ENCODE results near the gene CELA3A. TPM values are rescaled to one million over a fixed set of nuclear protein-coding genes. Genes with fewer than 3 reads are reported as not detected.
A peak's percentile ranks its signal among the peaks of the same experiment; 100 is the strongest.
"Not testable (repeated sequence)": the region's sequence is repeated elsewhere in the genome, so short reads cannot be mapped to it uniquely, and the experiment has no call there.

The CELA3A gene
- total and polyA plus RNA-seq, 4 donors = 5.0 to 9.5 (median 6.8) TPM

DNA sequence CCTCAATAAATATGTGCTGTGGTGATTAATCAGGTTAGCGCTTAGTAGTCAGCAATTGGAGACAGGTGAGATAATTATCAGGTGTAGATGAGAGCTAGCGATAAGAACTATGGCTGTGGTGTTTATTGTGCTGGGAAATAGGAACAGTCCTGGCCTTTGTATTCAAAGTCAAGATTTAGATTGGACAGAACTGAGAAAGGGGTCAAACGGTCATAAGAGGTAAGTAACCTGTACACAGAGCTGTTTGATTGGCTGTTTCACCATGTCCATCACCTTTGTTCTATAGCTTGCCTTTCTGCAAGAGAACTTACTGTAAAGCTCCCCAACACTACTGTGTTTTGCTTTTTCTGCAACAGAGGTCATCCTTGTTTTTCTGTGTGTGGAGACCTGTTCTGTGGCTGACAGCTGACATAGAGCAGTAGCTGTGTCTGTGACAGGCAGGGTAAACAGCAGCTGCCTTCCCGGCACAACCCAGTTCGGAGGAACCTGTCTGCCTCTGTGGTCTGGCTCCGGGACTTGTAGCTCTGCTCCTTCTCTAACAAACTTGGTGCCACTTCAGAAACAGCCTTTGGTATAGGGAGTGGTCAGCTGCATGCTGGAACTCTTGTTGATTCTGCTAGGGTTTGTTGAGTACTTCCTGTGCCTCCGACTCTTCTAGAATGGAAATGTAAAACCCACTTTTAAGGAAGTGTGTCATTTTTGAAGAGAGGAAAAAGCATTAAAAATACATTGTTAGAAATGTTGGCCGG lies 29.9 kb downstream of the CELA3A start:
- intact Hi-C loops (cut with DNase I) = no loop called here
- DNase-seq (peak in 1 of 2 donors; percentile 57), ATAC-seq (ENCODE audit: low FRiP score) (no peak)
- no peak overlapping the region for H3K4me3 ChIP-seq (ENCODE audit: low read length in 2 of 2)
- H3K4me1 ChIP-seq (ENCODE audit: control insufficient read depth in 1 of 2, insufficient read depth in 2 of 2, low read length in 2 of 2) = no peaks in the 10 kb centered on the region
- no peaks in the 10 kb centered on the region for H3K27me3 ChIP-seq (ENCODE audit: control insufficient read depth in 1 of 2, insufficient read depth in 2 of 2, low read length in 1 of 2)
- H3K27ac ChIP-seq (ENCODE audit: low read depth in 1 of 2, low read length in 2 of 2) = no peak overlapping the region
- WGBS, 2 donors = 80 to 85% methylated on average over 8 of the region's 8 CpGs
- H3K36me3 ChIP-seq (ENCODE audit: control insufficient read depth in 1 of 2, insufficient read depth in 2 of 2, low read length in 1 of 2) = peaks cover 0 to 3% of the 10 kb centered on the region in 2 donors
- H3K9me3 ChIP-seq (ENCODE audit: control insufficient read depth, low read length) = no peaks in the 10 kb centered on the region

DNA sequence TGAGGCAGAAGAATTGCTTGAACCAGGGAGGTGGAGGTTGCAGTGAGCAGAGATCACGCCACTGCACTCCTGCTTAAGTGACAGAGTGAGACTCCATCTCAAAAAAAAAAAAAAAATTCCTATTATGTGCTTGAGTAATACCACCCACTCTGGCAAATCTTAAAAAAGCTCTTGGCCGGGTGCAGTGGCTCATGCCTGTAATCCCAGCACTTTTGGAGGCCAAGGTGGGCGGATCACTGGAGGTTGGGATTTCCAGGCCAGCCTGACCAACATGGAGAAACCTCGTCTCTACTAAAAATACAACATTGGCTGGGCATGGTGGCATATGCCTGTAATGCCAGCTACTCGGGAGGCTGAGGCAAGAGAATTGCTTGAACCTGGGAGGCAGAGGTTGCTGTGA lies 33.4 kb downstream of the CELA3A start:
- H3K9me3 ChIP-seq (ENCODE audit: control insufficient read depth, low read length); H3K4me3 ChIP-seq (ENCODE audit: low read length in 2 of 2); DNase-seq; H3K36me3 ChIP-seq (ENCODE audit: control insufficient read depth in 1 of 2, insufficient read depth in 2 of 2, low read length in 1 of 2); intact Hi-C loops (cut with DNase I); H3K27me3 ChIP-seq (ENCODE audit: control insufficient read depth in 1 of 2, insufficient read depth in 2 of 2, low read length in 1 of 2); ATAC-seq (ENCODE audit: low FRiP score); H3K4me1 ChIP-seq (ENCODE audit: control insufficient read depth in 1 of 2, insufficient read depth in 2 of 2, low read length in 2 of 2); H3K27ac ChIP-seq (ENCODE audit: low read depth in 1 of 2, low read length in 2 of 2): not testable (repeated sequence)
- 39 to 75% methylated on average over 5 of the region's 5 CpGs for WGBS, 2 donors

DNA sequence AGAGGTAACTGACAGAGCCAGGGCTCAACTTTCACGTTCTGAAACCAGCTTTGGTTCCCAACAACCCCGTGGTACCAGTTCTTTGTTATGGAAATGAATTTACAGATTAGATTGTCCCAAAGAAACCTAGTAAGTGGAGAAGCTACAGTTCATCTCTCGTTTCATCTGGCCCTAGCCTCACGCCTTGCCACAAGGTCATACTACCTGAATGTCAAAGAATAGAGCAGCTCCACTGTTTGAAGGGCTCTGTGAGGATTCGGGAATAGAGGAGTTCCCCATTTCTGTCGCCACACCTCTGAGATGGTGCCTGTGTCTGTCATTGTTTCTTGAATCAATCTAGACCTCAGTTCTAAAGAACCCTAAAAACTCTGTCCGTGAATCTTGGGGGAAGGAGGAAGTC lies 36.1 kb downstream of the CELA3A start:
- ATAC-seq (ENCODE audit: low FRiP score) (no peak), DNase-seq (no peak)
- Histone ChIP-seq H3K27me3 (ENCODE audit: control insufficient read depth in 1 of 2, insufficient read depth in 2 of 2, low read length in 1 of 2) (no peaks in the 10 kb centered on the region), H3K9me3 (ENCODE audit: control insufficient read depth, low read length) (no peaks in the 10 kb centered on the region), H3K4me3 (ENCODE audit: low read length in 2 of 2) (no peak overlapping the region), H3K4me1 (ENCODE audit: control insufficient read depth in 1 of 2, insufficient read depth in 2 of 2, low read length in 2 of 2) (no peaks in the 10 kb centered on the region), H3K36me3 (ENCODE audit: control insufficient read depth in 1 of 2, insufficient read depth in 2 of 2, low read length in 1 of 2) (no peaks in the 10 kb centered on the region), H3K27ac (ENCODE audit: low read depth in 1 of 2, low read length in 2 of 2) (no peak overlapping the region)
- intact Hi-C loops (cut with DNase I) = no loop called here
- WGBS, 2 donors = 64 to 73% methylated on average over 7 of the region's 7 CpGs

DNA sequence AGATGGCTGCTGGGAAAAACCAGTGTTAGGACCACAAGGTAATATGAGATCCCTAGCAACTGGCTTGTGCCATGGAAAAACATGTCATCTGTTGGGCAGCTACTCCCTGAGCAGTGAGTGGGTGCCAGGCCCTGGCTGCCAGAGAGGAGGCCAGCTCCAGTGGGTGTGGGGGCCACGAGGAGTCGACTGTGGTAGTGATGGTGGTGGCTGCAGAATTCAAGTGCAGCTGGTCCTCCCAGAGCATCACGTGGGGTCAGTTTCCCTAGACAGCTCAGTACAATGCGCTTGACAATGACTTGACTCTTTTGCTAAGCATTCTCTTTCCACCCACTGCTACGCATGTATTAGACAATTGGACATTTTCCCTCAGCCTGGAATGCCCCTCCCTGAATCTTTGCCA lies 36.6 kb downstream of the CELA3A start:
- Histone ChIP-seq H3K36me3 (ENCODE audit: control insufficient read depth in 1 of 2, insufficient read depth in 2 of 2, low read length in 1 of 2) (no peaks in the 10 kb centered on the region), H3K9me3 (ENCODE audit: control insufficient read depth, low read length) (no peaks in the 10 kb centered on the region), H3K27ac (ENCODE audit: low read depth in 1 of 2, low read length in 2 of 2) (no peak overlapping the region), H3K4me3 (ENCODE audit: low read length in 2 of 2) (no peak overlapping the region), H3K4me1 (ENCODE audit: control insufficient read depth in 1 of 2, insufficient read depth in 2 of 2, low read length in 2 of 2) (no peaks in the 10 kb centered on the region), H3K27me3 (ENCODE audit: control insufficient read depth in 1 of 2, insufficient read depth in 2 of 2, low read length in 1 of 2) (no peaks in the 10 kb centered on the region)
- intact Hi-C loops (cut with DNase I) = no loop called here
- ATAC-seq (ENCODE audit: low FRiP score) (no peak), DNase-seq (no peak)
- 52 to 55% methylated on average over 5 of the region's 5 CpGs for WGBS, 2 donors

DNA sequence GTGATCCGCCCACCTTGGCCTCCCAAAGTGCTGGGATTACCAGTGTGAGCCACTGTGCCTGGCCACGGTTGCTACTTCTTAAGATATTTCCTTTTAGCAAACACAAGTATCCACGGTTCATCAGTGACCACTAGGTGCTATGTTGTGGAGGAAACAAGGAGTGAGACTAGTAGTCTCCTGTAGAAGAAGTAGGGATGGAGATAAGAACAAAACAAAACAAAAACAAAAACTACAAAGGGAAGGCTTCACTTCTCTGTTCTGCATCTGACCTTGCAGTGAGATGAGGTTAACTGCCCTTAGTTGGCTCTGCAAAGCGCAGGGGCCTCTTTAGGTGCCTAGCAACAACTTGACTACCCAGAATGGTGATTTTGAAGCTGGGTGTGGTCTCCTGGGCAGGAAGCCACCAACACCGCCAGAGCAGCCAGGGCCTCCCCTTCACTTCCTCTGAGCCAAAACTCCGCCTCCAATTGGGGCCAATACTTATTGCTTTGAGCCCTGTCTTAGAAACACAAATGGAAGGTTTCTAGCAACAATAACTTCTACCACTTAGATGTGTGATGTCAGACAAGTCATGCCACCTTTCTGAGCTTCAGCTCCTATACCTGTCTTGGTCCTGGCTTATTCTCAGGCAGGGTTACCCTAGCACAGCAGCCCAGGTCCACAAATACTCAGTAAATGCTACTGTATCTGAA lies 38.3 kb downstream of the CELA3A start:
- no peaks in the 10 kb centered on the region for H3K27me3 ChIP-seq (ENCODE audit: control insufficient read depth in 1 of 2, insufficient read depth in 2 of 2, low read length in 1 of 2)
- ATAC-seq (ENCODE audit: low FRiP score) = peak; percentile 62
- H3K4me3 ChIP-seq (ENCODE audit: low read length in 2 of 2) = no peak overlapping the region
- H3K27ac ChIP-seq (ENCODE audit: low read depth in 1 of 2, low read length in 2 of 2) = no peak overlapping the region
- no peaks in the 10 kb centered on the region for H3K4me1 ChIP-seq (ENCODE audit: control insufficient read depth in 1 of 2, insufficient read depth in 2 of 2, low read length in 2 of 2)
- H3K36me3 ChIP-seq (ENCODE audit: control insufficient read depth in 1 of 2, insufficient read depth in 2 of 2, low read length in 1 of 2) = no peaks in the 10 kb centered on the region
- 65 to 66% methylated on average over 6 of the region's 6 CpGs for WGBS, 2 donors
- peak; percentile 73 to 79 for DNase-seq
- no peaks in the 10 kb centered on the region for H3K9me3 ChIP-seq (ENCODE audit: control insufficient read depth, low read length)
- intact Hi-C loops (cut with DNase I) = no loop called here

DNA sequence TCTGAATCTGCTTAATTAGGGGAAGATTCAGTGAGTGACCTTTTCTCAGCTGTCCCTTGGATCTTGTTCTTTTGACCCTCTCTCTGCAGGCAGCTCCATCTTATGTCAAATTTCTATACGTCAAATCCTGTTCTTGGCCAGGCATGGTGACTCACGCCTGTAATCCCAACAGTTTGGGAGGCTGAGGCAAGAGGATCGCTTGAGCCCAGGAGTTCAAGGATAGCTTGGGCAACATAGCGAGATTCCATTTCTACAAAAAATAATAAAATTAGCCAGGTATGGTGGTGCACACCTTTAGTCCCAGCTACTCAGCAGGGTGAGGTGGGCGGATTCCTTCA lies 38.8 kb downstream of the CELA3A start:
- no peak overlapping the region for H3K27ac ChIP-seq (ENCODE audit: low read depth in 1 of 2, low read length in 2 of 2)
- 94 to 95% methylated on average over 5 of the region's 5 CpGs for WGBS, 2 donors
- peaks cover under 1% of the 10 kb centered on the region for H3K9me3 ChIP-seq (ENCODE audit: control insufficient read depth, low read length)
- H3K4me3 ChIP-seq (ENCODE audit: low read length in 2 of 2) = no peak overlapping the region
- no peaks in the 10 kb centered on the region for H3K4me1 ChIP-seq (ENCODE audit: control insufficient read depth in 1 of 2, insufficient read depth in 2 of 2, low read length in 2 of 2)
- DNase-seq (no peak), ATAC-seq (ENCODE audit: low FRiP score) (no peak)
- intact Hi-C loops (cut with DNase I) = no loop called here
- no peaks in the 10 kb centered on the region for H3K36me3 ChIP-seq (ENCODE audit: control insufficient read depth in 1 of 2, insufficient read depth in 2 of 2, low read length in 1 of 2)
- no peaks in the 10 kb centered on the region for H3K27me3 ChIP-seq (ENCODE audit: control insufficient read depth in 1 of 2, insufficient read depth in 2 of 2, low read length in 1 of 2)

DNA sequence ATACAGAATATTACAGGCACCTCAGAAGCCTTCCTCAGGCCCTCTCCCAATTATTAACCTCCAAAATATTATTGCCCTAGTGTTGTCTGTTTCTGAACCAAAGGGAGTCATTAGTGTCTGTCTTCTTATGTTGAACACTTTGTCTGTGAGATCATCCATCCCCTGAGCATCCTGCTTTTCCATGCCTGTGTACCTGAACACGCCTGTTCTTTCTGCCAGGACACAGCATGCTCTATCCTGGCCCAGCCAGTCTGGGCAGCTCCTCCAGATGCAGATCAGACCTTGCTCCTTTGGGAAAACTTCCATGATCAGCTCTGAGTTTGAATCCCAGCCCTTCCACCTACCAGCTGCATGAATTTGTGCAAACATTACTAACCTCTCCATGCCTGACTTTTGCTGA lies 40.0 kb downstream of the CELA3A start:
- peaks cover 3% of the 10 kb centered on the region for H3K9me3 ChIP-seq (ENCODE audit: control insufficient read depth, low read length)
- H3K36me3 ChIP-seq (ENCODE audit: control insufficient read depth in 1 of 2, insufficient read depth in 2 of 2, low read length in 1 of 2) = no peaks in the 10 kb centered on the region
- ATAC-seq (ENCODE audit: low FRiP score) (no peak), DNase-seq (no peak)
- H3K4me3 ChIP-seq (ENCODE audit: low read length in 2 of 2) = no peak overlapping the region
- H3K27me3 ChIP-seq (ENCODE audit: control insufficient read depth in 1 of 2, insufficient read depth in 2 of 2, low read length in 1 of 2) = no peaks in the 10 kb centered on the region
- intact Hi-C loops (cut with DNase I) = no loop called here
- H3K27ac ChIP-seq (ENCODE audit: low read depth in 1 of 2, low read length in 2 of 2) = no peak overlapping the region
- WGBS, 2 donors = 96% methylated on average over 1 of the region's 1 CpG
- H3K4me1 ChIP-seq (ENCODE audit: control insufficient read depth in 1 of 2, insufficient read depth in 2 of 2, low read length in 2 of 2) = no peaks in the 10 kb centered on the region

DNA sequence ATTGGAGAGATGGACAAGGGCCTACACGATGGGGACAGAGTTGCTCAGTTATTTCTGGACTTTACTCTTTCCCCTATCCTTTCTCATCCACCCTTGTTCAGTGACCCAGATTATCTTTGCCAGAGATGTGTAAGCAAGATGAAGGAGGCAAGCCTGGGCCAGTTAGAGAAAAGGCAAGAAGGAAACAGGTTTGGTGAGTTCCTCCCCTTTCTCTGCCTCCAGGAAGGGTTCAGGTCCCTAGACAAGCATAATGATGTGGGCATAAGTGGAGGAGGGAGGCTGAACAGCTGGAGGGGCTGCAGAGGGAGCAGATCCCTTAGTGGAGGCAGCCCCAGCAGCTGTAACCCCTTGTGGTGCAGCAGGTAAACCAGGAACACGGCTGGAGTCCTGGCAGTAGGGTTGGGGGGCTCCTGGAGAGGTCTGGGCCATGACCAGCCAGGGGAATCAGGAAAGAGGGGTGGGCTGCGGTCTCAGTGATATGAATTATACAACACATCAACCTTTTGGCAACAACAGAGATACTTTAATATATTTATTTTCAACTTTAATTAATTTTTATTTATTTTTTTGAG lies 41.8 kb downstream of the CELA3A start:
- no peak overlapping the region for H3K27ac ChIP-seq (ENCODE audit: low read depth in 1 of 2, low read length in 2 of 2)
- DNase-seq = no peak
- H3K4me3 ChIP-seq (ENCODE audit: low read length in 2 of 2) = no peak overlapping the region
- ATAC-seq (ENCODE audit: low FRiP score) = no peak
- H3K27me3 ChIP-seq (ENCODE audit: control insufficient read depth in 1 of 2, insufficient read depth in 2 of 2, low read length in 1 of 2) = no peaks in the 10 kb centered on the region
- intact Hi-C loops (cut with DNase I) = no loop called here
- no peaks in the 10 kb centered on the region for H3K36me3 ChIP-seq (ENCODE audit: control insufficient read depth in 1 of 2, insufficient read depth in 2 of 2, low read length in 1 of 2)
- H3K4me1 ChIP-seq (ENCODE audit: control insufficient read depth in 1 of 2, insufficient read depth in 2 of 2, low read length in 2 of 2) = no peaks in the 10 kb centered on the region
- H3K9me3 ChIP-seq (ENCODE audit: control insufficient read depth, low read length) = peaks cover 3% of the 10 kb centered on the region
- WGBS, 2 donors = 69 to 77% methylated on average over 3 of the region's 3 CpGs

All from aorta (tissue), 5 donors.